Spleen (tissue), 7 donors: ENCODE results near the gene HRH1.

Experiments
- POLR2A ChIP-seq, 3 donors: fragments of 450-650 bp; IDR thresholded peaks; one replicate each; pipeline ENCODE4 v1.5.1; 2017; ENCODE audit warnings: antibody characterized with exemption in 3 of 3, mild to moderate bottlenecking in 1 of 3
- TF ChIP-seq, protein P1 (sequence below), 11 experiments: fragments of 200-600 bp in 7 of 11; fragments of 450-650 bp in 4 of 11; sonication (generic) in 4 of 11; IDR thresholded peaks in 8 of 11; conservative IDR thresholded peaks in 3 of 11; 1 replicate in 7 of 11; 2 replicates in 4 of 11; pipeline versions ENCODE4 v1.4.0 to v1.8.0; 2016 to 2021; ENCODE audit warnings: antibody characterized with exemption in 11 of 11, inconsistent platforms in 4 of 11, mild to moderate bottlenecking in 1 of 11
- donor health status: DM: no; HTN: no; CAD: no; lungs with moderate emphysema.
- donor health status: DM: no; HTN: no; CAD: no.
- donor health status: DM: no; HTN: no; CAD: no.

- TF ChIP-seq POLR2A (IDR thresholded peaks at IDR 0.05) = no peak
- TF ChIP-seq, protein P1, sequence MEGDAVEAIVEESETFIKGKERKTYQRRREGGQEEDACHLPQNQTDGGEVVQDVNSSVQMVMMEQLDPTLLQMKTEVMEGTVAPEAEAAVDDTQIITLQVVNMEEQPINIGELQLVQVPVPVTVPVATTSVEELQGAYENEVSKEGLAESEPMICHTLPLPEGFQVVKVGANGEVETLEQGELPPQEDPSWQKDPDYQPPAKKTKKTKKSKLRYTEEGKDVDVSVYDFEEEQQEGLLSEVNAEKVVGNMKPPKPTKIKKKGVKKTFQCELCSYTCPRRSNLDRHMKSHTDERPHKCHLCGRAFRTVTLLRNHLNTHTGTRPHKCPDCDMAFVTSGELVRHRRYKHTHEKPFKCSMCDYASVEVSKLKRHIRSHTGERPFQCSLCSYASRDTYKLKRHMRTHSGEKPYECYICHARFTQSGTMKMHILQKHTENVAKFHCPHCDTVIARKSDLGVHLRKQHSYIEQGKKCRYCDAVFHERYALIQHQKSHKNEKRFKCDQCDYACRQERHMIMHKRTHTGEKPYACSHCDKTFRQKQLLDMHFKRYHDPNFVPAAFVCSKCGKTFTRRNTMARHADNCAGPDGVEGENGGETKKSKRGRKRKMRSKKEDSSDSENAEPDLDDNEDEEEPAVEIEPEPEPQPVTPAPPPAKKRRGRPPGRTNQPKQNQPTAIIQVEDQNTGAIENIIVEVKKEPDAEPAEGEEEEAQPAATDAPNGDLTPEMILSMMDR (IDR thresholded peaks at IDR 0.05 in 8 of 11, conservative IDR thresholded peaks at IDR 0.05 in 3 of 11) = no peak
These were observed 4.0 kb upstream of the HRH1 start for GRCh38 chr3:11150256-11150655.
